Activated naive CD4-positive, alpha-beta T cell treated with anti-CD3 and anti-CD28 coated beads, Interleukin-2, amount 10 ng/mL, durations not matched to agents 7 days and 5 days (primary cell): ENCODE measurements around the gene NPHP1.

Source experiments
- CTCF ChIA-PET: fragments of 350-600 bp; sonication (Branson Sonifier 250); formaldehyde crosslinking; loops from one replicate; lab custom pipeline; 2021; ENCODE audit warnings: antibody characterized with exemption; lab: Charles Lee
- DNase-seq: peaks from one replicate; pipeline ENCODE4 v3.0.0-alpha.2; 2020
- H3K27ac Mint-ChIP-seq: one replicate; pipeline ENCODE4 v1.8.0; 2021; ENCODE audit warnings: mild to moderate bottlenecking, moderate library complexity, mixed read lengths
- H3K27me3 Mint-ChIP-seq: one replicate; pipeline ENCODE4 v1.8.0; 2021; ENCODE audit warnings: mild to moderate bottlenecking, mixed read lengths
- H3K36me3 Mint-ChIP-seq: one replicate; pipeline ENCODE4 v1.8.0; 2021; ENCODE audit warnings: mixed read lengths
- H3K4me1 Mint-ChIP-seq: one replicate; pipeline ENCODE4 v1.8.0; 2021; ENCODE audit warnings: mixed read lengths
- H3K4me3 Mint-ChIP-seq: one replicate; pipeline ENCODE4 v1.8.0; 2021; ENCODE audit warnings: mild to moderate bottlenecking, moderate library complexity, mixed read lengths
- H3K9me3 Mint-ChIP-seq: one replicate; pipeline ENCODE4 v1.8.0; 2021; ENCODE audit warnings: mixed read lengths

The NPHP1 gene

GRCh38 chr2:110130757-110131156 lies 74.1 kb downstream of the NPHP1 start:
- Mint-ChIP-seq H3K27me3 (peaks cover 4% of the 10 kb centered on the region), H3K4me1 (no peaks in the 10 kb centered on the region), H3K27ac (no peak overlapping the region), H3K4me3 (no peak overlapping the region), H3K36me3 (no peaks in the 10 kb centered on the region), H3K9me3 (peaks cover 5% of the 10 kb centered on the region)
- CTCF ChIA-PET, result no interaction called here
- DNase-seq, result no peak

GRCh38 chr2:110126906-110127305 lies 77.9 kb downstream of the NPHP1 start:
- no peaks in the 10 kb centered on the region for H3K9me3 Mint-ChIP-seq
- no peak for DNase-seq
- no peak overlapping the region for H3K27ac Mint-ChIP-seq
- no peaks in the 10 kb centered on the region for H3K36me3 Mint-ChIP-seq
- no peaks in the 10 kb centered on the region for H3K4me1 Mint-ChIP-seq
- H3K4me3 Mint-ChIP-seq, result no peak overlapping the region
- H3K27me3 Mint-ChIP-seq, result peaks cover 11% of the 10 kb centered on the region
- CTCF ChIA-PET, result no interaction called here

- Mint-ChIP-seq H3K4me1 (no peaks in the 10 kb centered on the region), H3K9me3 (no peaks in the 10 kb centered on the region), H3K4me3 (no peak overlapping the region), H3K36me3 (no peaks in the 10 kb centered on the region), H3K27me3 (peaks cover 14% of the 10 kb centered on the region), H3K27ac (no peak overlapping the region)
- no peak for DNase-seq
- CTCF ChIA-PET, result no interaction called here
These were observed 78.6 kb downstream of the NPHP1 start for GRCh38 chr2:110126086-110126773.

GRCh38 chr2:110124939-110125691 lies 79.7 kb downstream of the NPHP1 start:
- Mint-ChIP-seq H3K27ac (no peak overlapping the region), H3K4me3 (no peak overlapping the region), H3K4me1 (peaks cover 3% of the 10 kb centered on the region), H3K36me3 (no peaks in the 10 kb centered on the region), H3K9me3 (no peaks in the 10 kb centered on the region), H3K27me3 (peaks cover 14% of the 10 kb centered on the region)
- CTCF ChIA-PET, result no interaction called here
- no peak for DNase-seq

GRCh38 chr2:110124038-110124825 lies 80.6 kb downstream of the NPHP1 start:
- DNase-seq, result no peak
- Mint-ChIP-seq H3K4me3 (no peak overlapping the region), H3K27ac (no peak overlapping the region), H3K9me3 (no peaks in the 10 kb centered on the region), H3K4me1 (peaks cover 9% of the 10 kb centered on the region), H3K36me3 (no peaks in the 10 kb centered on the region), H3K27me3 (peaks cover 14% of the 10 kb centered on the region)
- CTCF ChIA-PET, result no interaction called here

GRCh38 chr2:110121592-110121991 lies 83.2 kb downstream of the NPHP1 start:
- Mint-ChIP-seq H3K9me3 (no peaks in the 10 kb centered on the region), H3K4me1 (peaks cover 9% of the 10 kb centered on the region), H3K27ac (no peak overlapping the region), H3K4me3 (no peak overlapping the region), H3K27me3 (peaks cover 35% of the 10 kb centered on the region), H3K36me3 (no peaks in the 10 kb centered on the region)
- no peak for DNase-seq
- CTCF ChIA-PET, result interaction anchor here (0.8 to 1.0 kb wide), 2 partner anchors 10 to 677 kb away, joined by 3 read pairs; no protein-coding TSS in a partner anchor

- DNase-seq, result no peak
- no peaks in the 10 kb centered on the region for H3K36me3 Mint-ChIP-seq
- no peak overlapping the region for H3K4me3 Mint-ChIP-seq
- peaks cover 9% of the 10 kb centered on the region for H3K4me1 Mint-ChIP-seq
- peaks cover 41% of the 10 kb centered on the region for H3K27me3 Mint-ChIP-seq
- no peaks in the 10 kb centered on the region for H3K9me3 Mint-ChIP-seq
- H3K27ac Mint-ChIP-seq, result no peak overlapping the region
- CTCF ChIA-PET, result interaction anchor here (0.8 kb wide), 1 partner anchor 678 kb away, joined by 3 read pairs; no protein-coding TSS in a partner anchor
These were observed 83.8 kb downstream of the NPHP1 start for GRCh38 chr2:110121052-110121334.

- Mint-ChIP-seq H3K9me3 (no peaks in the 10 kb centered on the region), H3K27ac (no peak overlapping the region), H3K4me3 (no peak overlapping the region), H3K4me1 (peaks cover 9% of the 10 kb centered on the region), H3K27me3 (peaks cover 47% of the 10 kb centered on the region), H3K36me3 (no peaks in the 10 kb centered on the region)
- DNase-seq, result peak; percentile 27
- CTCF ChIA-PET, result no interaction called here
These were observed 84.4 kb downstream of the NPHP1 start for GRCh38 chr2:110120171-110121051.

- CTCF ChIA-PET, result interaction anchor here (1.5 kb wide), 1 partner anchor 41 kb away, joined by 4 read pairs; no protein-coding TSS in a partner anchor
- no peak overlapping the region for H3K27ac Mint-ChIP-seq
- peaks cover 25% of the 10 kb centered on the region for H3K4me1 Mint-ChIP-seq
- H3K9me3 Mint-ChIP-seq, result no peaks in the 10 kb centered on the region
- no peak overlapping the region for H3K4me3 Mint-ChIP-seq
- H3K27me3 Mint-ChIP-seq, result peaks cover 63% of the 10 kb centered on the region
- DNase-seq, result no peak
- no peaks in the 10 kb centered on the region for H3K36me3 Mint-ChIP-seq
These were observed 88.6 kb downstream of the NPHP1 start for GRCh38 chr2:110116033-110116710.

GRCh38 chr2:110115291-110116032 lies 89.4 kb downstream of the NPHP1 start, which contains the start of gene MALL:
MALL (minus strand) TSS chr2:110115822; CDS start chr2:110115792, 30 bp downstream.
- Mint-ChIP-seq H3K27ac (no peak within 1 kb of the TSS), H3K4me1 (peaks cover 27% of the 10 kb centered on the region), H3K9me3 (peaks cover 2% of the 10 kb centered on the region), H3K4me3 (no peak within 1 kb of the TSS), H3K36me3 (no peaks in the 10 kb centered on the region), H3K27me3 (peaks cover 63% of the 10 kb centered on the region)
- CTCF ChIA-PET, result interaction anchor here (1.5 kb wide), 1 partner anchor 41 kb away, joined by 4 read pairs; no protein-coding TSS in a partner anchor
- no peak for DNase-seq

- Mint-ChIP-seq H3K36me3 (peaks cover 2% of the 10 kb centered on the region), H3K4me3 (no peak overlapping the region), H3K27me3 (peaks cover 68% of the 10 kb centered on the region), H3K9me3 (peaks cover 5% of the 10 kb centered on the region), H3K27ac (no peak overlapping the region), H3K4me1 (peaks cover 28% of the 10 kb centered on the region)
- CTCF ChIA-PET, result no interaction called here
- DNase-seq, result no peak
These were observed 90.0 kb downstream of the NPHP1 start for GRCh38 chr2:110114831-110115255.

- CTCF ChIA-PET, result no interaction called here
- H3K27ac Mint-ChIP-seq, result no peak overlapping the region
These were observed 90.7 kb downstream of the NPHP1 start for GRCh38 chr2:110113961-110114591.

More at GRCh38 chr2:110113961-110114591, 90.7 kb downstream of the NPHP1 start:
- Mint-ChIP-seq H3K9me3 (peaks cover 5% of the 10 kb centered on the region), H3K4me1 (peaks cover 31% of the 10 kb centered on the region), H3K36me3 (peaks cover 2% of the 10 kb centered on the region), H3K27me3 (peaks cover 62% of the 10 kb centered on the region), H3K4me3 (no peak overlapping the region)
- peak; percentile 27 for DNase-seq
